IPS DF 6.9 (cell line): Measurements from ENCODE around the gene LIMA1.
"Not testable (repeated sequence)": the region's sequence is repeated elsewhere in the genome, so short reads cannot be mapped to it uniquely, and the experiment has no call there.

Experiments used
- DNase-seq: peaks from one replicate; pipeline ENCODE4 v3.0.0-alpha.2; 2013; ENCODE audit warnings: low read depth, low spot score
- H3K27ac ChIP-seq: one replicate; pipeline ENCODE4 v1.5.1; 2013; ENCODE audit warnings: low read length, control low read depth
- H3K27me3 ChIP-seq: 2 replicates; pipeline ENCODE4 v1.6.1; 2013; ENCODE audit warnings: mild to moderate bottlenecking, low read length; ENCODE audit not compliant: control insufficient read depth, insufficient read depth
- H3K36me3 ChIP-seq: 2 replicates; pipeline ENCODE4 v1.6.1; 2013; ENCODE audit warnings: low read length; ENCODE audit not compliant: control insufficient read depth, insufficient read depth
- H3K4me1 ChIP-seq: 2 replicates; pipeline ENCODE4 v1.6.1; 2013; ENCODE audit warnings: low read length; ENCODE audit not compliant: control insufficient read depth, insufficient read depth
- H3K4me3 ChIP-seq: 2 replicates; pipeline ENCODE4 v1.5.1; 2013; ENCODE audit warnings: mild to moderate bottlenecking, low read length
- H3K9me3 ChIP-seq: 2 replicates; pipeline ENCODE4 v1.6.1; 2013; ENCODE audit warnings: low read length, inconsistent platforms; ENCODE audit not compliant: control insufficient read depth, insufficient read depth
- WGBS: extraction: QIAGEN DNeasy Blood & Tissue Kit; methylation state at CpG from one replicate; pipeline ENCODE4 v1.1.7; 2013; ENCODE audit warnings: mixed read lengths, missing lambda C conversion rate; ENCODE audit not compliant: insufficient read length, insufficient coverage; 5-methylcytosine and 5-hydroxymethylcytosine counted together

LIMA1 gene

GRCh38 chr12:50151047-50151687, 132.2 kb downstream of the LIMA1 start:
- no peaks in the 10 kb centered on the region for H3K36me3 ChIP-seq
- no peak for DNase-seq
- no peak overlapping the region for H3K4me3 ChIP-seq
- no peaks in the 10 kb centered on the region for H3K9me3 ChIP-seq
- WGBS = 100% methylated on average over 1 of the region's 1 CpG
- no peaks in the 10 kb centered on the region for H3K27me3 ChIP-seq
- H3K27ac ChIP-seq = no peak overlapping the region
- no peaks in the 10 kb centered on the region for H3K4me1 ChIP-seq

- WGBS = no CpG with 5 or more reads among the region's 3 CpGs
- H3K36me3 ChIP-seq = no peaks in the 10 kb centered on the region
- H3K9me3 ChIP-seq = no peaks in the 10 kb centered on the region
- H3K4me3 ChIP-seq = no peak overlapping the region
- no peak for DNase-seq
- no peaks in the 10 kb centered on the region for H3K27me3 ChIP-seq
- no peak overlapping the region for H3K27ac ChIP-seq
- H3K4me1 ChIP-seq = no peaks in the 10 kb centered on the region
These were observed 134.0 kb downstream of the LIMA1 start for GRCh38 chr12:50149311-50149710.

- H3K27ac ChIP-seq, H3K4me3 ChIP-seq: not testable (repeated sequence)
- no CpG with 5 or more reads among the region's 6 CpGs for WGBS
These were observed 135.3 kb downstream of the LIMA1 start for GRCh38 chr12:50148011-50148410.

GRCh38 chr12:50147281-50147680, 136.0 kb downstream of the LIMA1 start:
- WGBS = no CpG with 5 or more reads among the region's 4 CpGs
- DNase-seq = no peak
- no peaks in the 10 kb centered on the region for H3K36me3 ChIP-seq
- no peak overlapping the region for H3K4me3 ChIP-seq
- no peak overlapping the region for H3K27ac ChIP-seq
- H3K9me3 ChIP-seq = no peaks in the 10 kb centered on the region
- no peaks in the 10 kb centered on the region for H3K27me3 ChIP-seq
- no peaks in the 10 kb centered on the region for H3K4me1 ChIP-seq

More at GRCh38 chr12:50148011-50148410, 135.3 kb downstream of the LIMA1 start:
- DNase-seq, H3K4me1 ChIP-seq, H3K9me3 ChIP-seq, H3K36me3 ChIP-seq, H3K27me3 ChIP-seq: not testable (repeated sequence)

- Histone ChIP-seq H3K36me3 (no peaks in the 10 kb centered on the region), H3K9me3 (no peaks in the 10 kb centered on the region), H3K4me1 (no peaks in the 10 kb centered on the region), H3K27me3 (no peaks in the 10 kb centered on the region), H3K27ac (no peak overlapping the region), H3K4me3 (no peak overlapping the region)
- DNase-seq = no peak
- WGBS = no CpG with 5 or more reads among the region's 2 CpGs
These were observed 137.9 kb downstream of the LIMA1 start for GRCh38 chr12:50145439-50145838.

- WGBS = no CpG with 5 or more reads among the region's 8 CpGs
- no peaks in the 10 kb centered on the region for H3K4me1 ChIP-seq
- no peak overlapping the region for H3K27ac ChIP-seq
- no peak for DNase-seq
- H3K4me3 ChIP-seq = no peak overlapping the region
- H3K9me3 ChIP-seq = no peaks in the 10 kb centered on the region
- no peaks in the 10 kb centered on the region; the same call in 1 of the 2 replicates for H3K36me3 ChIP-seq
- no peaks in the 10 kb centered on the region for H3K27me3 ChIP-seq
These were observed 140.3 kb downstream of the LIMA1 start for GRCh38 chr12:50142993-50143392.

GRCh38 chr12:50132505-50133135, 150.7 kb downstream of the LIMA1 start:
- WGBS = no CpG with 5 or more reads among the region's 2 CpGs
- Histone ChIP-seq H3K4me3 (no peak overlapping the region), H3K27ac (no peak overlapping the region), H3K9me3 (no peaks in the 10 kb centered on the region), H3K4me1 (no peaks in the 10 kb centered on the region), H3K36me3 (peaks cover 14% of the 10 kb centered on the region), H3K27me3 (no peaks in the 10 kb centered on the region)
- DNase-seq = no peak

- Histone ChIP-seq H3K36me3 (peaks cover 8% of the 10 kb centered on the region), H3K4me3 (no peak overlapping the region), H3K9me3 (no peaks in the 10 kb centered on the region), H3K27ac (no peak overlapping the region), H3K4me1 (no peaks in the 10 kb centered on the region), H3K27me3 (no peaks in the 10 kb centered on the region)
- WGBS = no CpG with 5 or more reads among the region's 4 CpGs
- no peak for DNase-seq
These were observed 154.0 kb downstream of the LIMA1 start for GRCh38 chr12:50129290-50129689.

- no peak for DNase-seq
- no peaks in the 10 kb centered on the region for H3K27me3 ChIP-seq
- H3K4me1 ChIP-seq = no peaks in the 10 kb centered on the region
- no peak overlapping the region for H3K27ac ChIP-seq
- no peak overlapping the region for H3K4me3 ChIP-seq
- H3K36me3 ChIP-seq = peaks cover 5% of the 10 kb centered on the region
- no CpG with 5 or more reads among the region's 2 CpGs for WGBS
- no peaks in the 10 kb centered on the region for H3K9me3 ChIP-seq
These were observed 155.8 kb downstream of the LIMA1 start for GRCh38 chr12:50127546-50127945.
